GM12891 (cell line): ENCODE data around the gene PXN.

ENCODE experiments used
- POLR2A ChIP-seq: IDR thresholded peaks from 2 replicates; pipeline ENCODE4 v1.6.1; 2011; ENCODE audit warnings: low read depth, low read length, control low read depth
- TAF1 ChIP-seq: IDR thresholded peaks from 2 replicates; pipeline ENCODE4 v1.6.1; 2011; ENCODE audit warnings: low read depth, low read length, control low read depth

GRCh38 chr12:120230326-120230973 lies 35.1 kb downstream of the PXN start:
- TF ChIP-seq POLR2A, result no peak
- no peak for TF ChIP-seq TAF1
